Right lobe of liver (tissue), 6 donors: ENCODE data around the gene PDIA2. TPM values are rescaled to one million over a fixed set of nuclear protein-coding genes. Genes with fewer than 3 reads are reported as not detected.

ENCODE experiments used
- ATAC-seq, 4 donors: fragments of 200-7000 bp; cut with Tn5 transposase; one replicate each; pipeline ENCODE4 v1.9.1; 2020; ENCODE audit warnings: mild to moderate bottlenecking in 4 of 4, moderate library complexity in 4 of 4
- DNase-seq, 3 donors: peaks; one replicate each; pipeline ENCODE4 v3.0.0-alpha.2; 2020
- H3K27ac ChIP-seq, 3 donors: fragments of 200-600 bp; one replicate each; pipeline ENCODE4 v1.8.0; 2022
- H3K27me3 ChIP-seq, 2 donors: fragments of 200-600 bp; one replicate each; pipeline ENCODE4 v1.8.0; 2022
- H3K36me3 ChIP-seq, 4 donors: fragments of 200-600 bp; sonication (generic) in 1 of 4; one replicate each; pipeline versions ENCODE4 v1.5.1 to v1.8.0; 2017 to 2022; ENCODE audit warnings: control low read depth in 1 of 4
- H3K4me1 ChIP-seq, 4 donors: fragments of 200-600 bp; sonication (generic) in 1 of 4; one replicate each; pipeline versions ENCODE4 v1.5.1 to v1.8.0; 2017 to 2022; ENCODE audit warnings: control low read depth in 1 of 4
- H3K4me3 ChIP-seq, 3 donors: fragments of 200-600 bp; one replicate each; pipeline ENCODE4 v1.8.0; 2022
- H3K9me3 ChIP-seq, 4 donors: fragments of 200-600 bp; sonication (generic) in 1 of 4; one replicate each; pipeline versions ENCODE4 v1.5.1 to v1.8.0; 2017 to 2022; ENCODE audit warnings: control low read depth in 1 of 4
- POLR2A ChIP-seq: fragments of 450-650 bp; IDR thresholded peaks from one replicate; pipeline ENCODE4 v1.6.1; 2017; ENCODE audit warnings: antibody characterized with exemption, mild to moderate bottlenecking
- WGBS: methylation state at CpG from one replicate; pipeline ENCODE4 v1.1.6; 2018; ENCODE audit warnings: low coverage, low lambda C conversion rate; ENCODE audit not compliant: insufficient coverage; ENCODE audit errors: missing lambda C conversion rate; 5-methylcytosine and 5-hydroxymethylcytosine counted together
- intact Hi-C, 2 donors: fragments of 100-400 bp; cut with DNase I; formaldehyde crosslinking; loops; one replicate each; pipeline versions ENCODE4 v1.11.2 to v1.14.1; 2022
- total RNA-seq, 6 experiments: library from RNA; depleted of rRNA in 2 of 6; stranded (reverse); fragments of >200 nt in 2 of 6; fragmentation: NEBNext Ultra II Directional in 3 of 6; extraction: Animal tissue kit (Norgen Biotek cat#: 25700) in 3 of 6; gene quantifications; one replicate each; pipeline versions ENCODE4 v1.1.0 to v1.2.4, GENCODE V29; 2016 to 2023
- TF ChIP-seq, protein P1 (sequence below), 4 donors: fragments of 200-600 bp in 3 of 4; fragments of 450-650 bp in 1 of 4; IDR thresholded peaks; one replicate each; pipeline versions ENCODE4 v1.5.1 to v1.8.0; 2016 to 2022; ENCODE audit warnings: antibody characterized with exemption in 4 of 4, mild to moderate bottlenecking in 2 of 4
- donor health status: DM: no; HTN: yes; CAD: no.
- donor health status: DM: no; HTN: no; CAD: no.
- donor health status: DM: no; HTN: no; CAD: no.
- donor health status: DM: no; HTN: yes; CAD: no.
- donor health status: DM: no; HTN: yes; CAD: no.

Gene PDIA2
- total RNA-seq, 6 experiments from 2014 or later: not detected

DNA sequence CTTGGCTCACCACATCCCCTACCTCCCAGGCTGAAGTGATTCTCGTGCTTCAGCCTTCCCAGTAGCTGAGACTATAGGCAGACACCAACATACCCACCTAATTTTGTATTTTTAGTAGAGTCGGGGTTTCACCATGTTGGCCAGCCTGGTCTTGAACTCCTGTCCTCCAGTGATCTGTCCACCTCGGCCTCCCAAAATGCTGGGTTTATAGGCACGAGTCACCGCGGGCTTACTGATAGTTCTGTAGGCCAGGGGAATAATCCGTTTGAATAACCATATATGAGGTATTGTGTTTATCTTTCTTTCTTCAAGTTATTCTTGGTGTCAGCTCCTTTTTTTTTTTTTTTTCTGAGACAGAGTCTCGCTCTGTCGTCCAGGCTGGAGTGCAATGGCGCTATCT is 40.7 kb upstream of the PDIA2 start:
- Histone ChIP-seq H3K9me3 (no peaks in the 10 kb centered on the region), H3K36me3 (no peaks in the 10 kb centered on the region), H3K27me3 (no peaks in the 10 kb centered on the region), H3K4me3 (no peak overlapping the region), H3K4me1 (no peaks in the 10 kb centered on the region), H3K27ac (no peak overlapping the region)
- no peak for DNase-seq
- intact Hi-C loops: no loop called here
- WGBS: 91% methylated on average over 9 of the region's 10 CpGs
- TF ChIP-seq POLR2A: no peak
- TF ChIP-seq, protein P1, sequence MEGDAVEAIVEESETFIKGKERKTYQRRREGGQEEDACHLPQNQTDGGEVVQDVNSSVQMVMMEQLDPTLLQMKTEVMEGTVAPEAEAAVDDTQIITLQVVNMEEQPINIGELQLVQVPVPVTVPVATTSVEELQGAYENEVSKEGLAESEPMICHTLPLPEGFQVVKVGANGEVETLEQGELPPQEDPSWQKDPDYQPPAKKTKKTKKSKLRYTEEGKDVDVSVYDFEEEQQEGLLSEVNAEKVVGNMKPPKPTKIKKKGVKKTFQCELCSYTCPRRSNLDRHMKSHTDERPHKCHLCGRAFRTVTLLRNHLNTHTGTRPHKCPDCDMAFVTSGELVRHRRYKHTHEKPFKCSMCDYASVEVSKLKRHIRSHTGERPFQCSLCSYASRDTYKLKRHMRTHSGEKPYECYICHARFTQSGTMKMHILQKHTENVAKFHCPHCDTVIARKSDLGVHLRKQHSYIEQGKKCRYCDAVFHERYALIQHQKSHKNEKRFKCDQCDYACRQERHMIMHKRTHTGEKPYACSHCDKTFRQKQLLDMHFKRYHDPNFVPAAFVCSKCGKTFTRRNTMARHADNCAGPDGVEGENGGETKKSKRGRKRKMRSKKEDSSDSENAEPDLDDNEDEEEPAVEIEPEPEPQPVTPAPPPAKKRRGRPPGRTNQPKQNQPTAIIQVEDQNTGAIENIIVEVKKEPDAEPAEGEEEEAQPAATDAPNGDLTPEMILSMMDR (IDR thresholded peaks at IDR 0.05): no peak
- no peak for ATAC-seq

DNA sequence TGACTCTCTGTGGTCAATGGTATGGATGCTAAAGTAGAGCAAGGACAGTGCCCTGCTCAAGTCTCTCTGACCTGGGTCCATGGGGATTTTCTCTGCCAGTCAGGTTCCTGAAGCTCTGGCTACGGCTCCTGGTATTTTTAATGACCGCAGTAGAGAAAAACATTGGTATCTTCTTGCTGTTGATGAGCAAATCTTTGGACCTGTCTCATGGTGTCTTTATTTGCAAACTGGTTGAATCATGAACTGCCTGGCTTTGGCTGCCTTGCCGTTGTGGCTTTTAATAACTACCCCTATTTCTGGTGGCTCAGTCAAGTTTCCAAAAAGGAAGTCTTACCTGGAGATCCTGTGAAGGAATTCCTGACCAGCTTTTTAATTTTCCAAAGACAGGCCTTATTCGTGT is 39.6 kb upstream of the PDIA2 start:
- ATAC-seq: no peak
- Histone ChIP-seq H3K36me3 (no peaks in the 10 kb centered on the region), H3K27ac (no peak overlapping the region), H3K27me3 (no peaks in the 10 kb centered on the region), H3K4me1 (no peaks in the 10 kb centered on the region), H3K4me3 (no peak overlapping the region), H3K9me3 (no peaks in the 10 kb centered on the region)
- intact Hi-C loops: no loop called here
- no peak for TF ChIP-seq POLR2A
- TF ChIP-seq, protein P1 (IDR thresholded peaks at IDR 0.05): no peak
- DNase-seq: no peak
- 74% methylated on average over 3 of the region's 4 CpGs for WGBS

DNA sequence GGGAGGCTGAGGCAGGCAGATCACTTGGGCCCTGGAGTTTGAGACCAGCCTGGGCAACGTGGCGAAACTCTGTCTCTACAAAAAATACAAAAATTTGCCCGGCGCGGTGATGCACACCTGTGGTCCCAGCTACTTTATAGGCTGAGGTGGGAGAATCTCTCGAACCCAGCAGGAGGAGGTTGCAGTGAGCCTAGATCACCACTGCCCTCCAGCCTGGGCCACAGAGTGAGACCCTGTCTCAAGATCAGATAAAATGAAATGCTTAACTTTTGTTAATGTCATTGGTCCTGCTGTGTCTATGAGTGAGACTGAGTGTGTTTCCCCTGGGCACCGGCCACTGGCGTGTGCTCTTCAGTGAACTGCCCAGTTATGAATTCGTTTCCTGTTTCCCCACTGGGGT is 37.9 kb upstream of the PDIA2 start:
- ATAC-seq: no peak
- Histone ChIP-seq H3K36me3 (no peaks in the 10 kb centered on the region), H3K4me1 (no peaks in the 10 kb centered on the region), H3K27ac (no peak overlapping the region), H3K4me3 (no peak overlapping the region), H3K27me3 (no peaks in the 10 kb centered on the region), H3K9me3 (no peaks in the 10 kb centered on the region)
- intact Hi-C loops: no loop called here
- no peak for DNase-seq
- TF ChIP-seq POLR2A: no peak
- TF ChIP-seq, protein P1 (IDR thresholded peaks at IDR 0.05): no peak
- 83% methylated on average over 7 of the region's 9 CpGs for WGBS

GRCh38 chr16:247027-247426 is 35.9 kb upstream of the PDIA2 start:
- H3K4me3 ChIP-seq: no peak overlapping the region
- H3K4me1 ChIP-seq: no peaks in the 10 kb centered on the region
- no peaks in the 10 kb centered on the region for H3K27me3 ChIP-seq
- 77% methylated on average over 5 of the region's 12 CpGs for WGBS
- DNase-seq: peak in 1 of 3 donors; percentile 17
- H3K27ac ChIP-seq: no peak overlapping the region
- intact Hi-C loops: no loop called here
- peaks cover 0 to 10% (median 0%) of the 10 kb centered on the region in 4 donors for H3K36me3 ChIP-seq
- no peaks in the 10 kb centered on the region for H3K9me3 ChIP-seq
- no peak for TF ChIP-seq POLR2A
- TF ChIP-seq, protein P1 (IDR thresholded peaks at IDR 0.05): no peak
- ATAC-seq: no peak

GRCh38 chr16:249431-249830 is 33.5 kb upstream of the PDIA2 start:
- intact Hi-C loops: no loop called here
- no peak overlapping the region for H3K27ac ChIP-seq
- H3K4me3 ChIP-seq: no peak overlapping the region
- WGBS: 77% methylated on average over 3 of the region's 12 CpGs
- ATAC-seq (no peak), DNase-seq (peak in 1 of 3 donors; percentile 37)
- H3K36me3 ChIP-seq: peaks cover 0 to 17% (median 1%) of the 10 kb centered on the region in 4 donors
- H3K27me3 ChIP-seq: no peaks in the 10 kb centered on the region
- H3K4me1 ChIP-seq: no peaks in the 10 kb centered on the region
- no peaks in the 10 kb centered on the region for H3K9me3 ChIP-seq
- TF ChIP-seq, protein P1 (IDR thresholded peaks at IDR 0.05): no peak
- no peak for TF ChIP-seq POLR2A
